Endothelial cell of umbilical vein (primary cell): ENCODE data around the gene GCNT2. TPM values are rescaled to one million over a fixed set of nuclear protein-coding genes. Genes with fewer than 3 reads are reported as not detected.

Experiments used
- BruUV-seq: library from RNA; stranded (reverse); fragments of 400-500 nt; replicated peaks from 2 replicates; lab custom pipeline; 2021; lab: Mats Ljungman, UMichigan
- CTCF ChIA-PET: fragments of 300-600, 350-600 bp; sonication (Branson Sonifier 250); formaldehyde crosslinking; loops from one replicate; lab custom pipeline; 2021; ENCODE audit warnings: antibody characterized with exemption, inconsistent platforms; lab: Charles Lee
- POLR2A ChIA-PET: fragments of 300-600, 350-600 bp; sonication (Branson Sonifier 250); formaldehyde crosslinking; loops from one replicate; lab custom pipeline; 2021; ENCODE audit warnings: antibody characterized with exemption, inconsistent platforms; lab: Charles Lee
- DNase-seq: peaks from one replicate; pipeline ENCODE4 v3.0.0-alpha.2; 2011; ENCODE audit warnings: low read depth, low spot score
- FAIRE-seq: peaks from 2 replicates; lab custom pipeline; 2011; peaks lifted over from hg19 to GRCh38; lab: Jason Lieb, UNC
- H2AFZ ChIP-seq: 2 replicates; pipeline ENCODE4 v1.6.0; 2012; ENCODE audit warnings: low read depth, low read length, control low read depth, inconsistent platforms
- H3K27ac ChIP-seq: 2 replicates; pipeline ENCODE4 v1.5.1; 2011; ENCODE audit warnings: low read depth, mild to moderate bottlenecking, control low read depth, low read length, moderate library complexity; ENCODE audit not compliant: insufficient read depth
- H3K27me3 ChIP-seq, 2 experiments: 2 replicates each; pipeline versions ENCODE4 v1.6.0 to v1.6.1; 2011; ENCODE audit warnings: low read length in 2 of 2, mixed read lengths in 1 of 2; ENCODE audit not compliant: control insufficient read depth in 2 of 2, insufficient read depth in 2 of 2
- H3K36me3 ChIP-seq, 2 experiments: 2 replicates in 1 of 2; 3 replicates in 1 of 2; pipeline ENCODE4 v1.5.1; 2011; ENCODE audit warnings: low read length in 2 of 2, mild to moderate bottlenecking in 1 of 2, moderate library complexity in 1 of 2; ENCODE audit not compliant: control insufficient read depth in 2 of 2, insufficient read depth in 2 of 2; ENCODE audit errors: extremely low read depth in 1 of 2
- H3K4me1 ChIP-seq: 3 replicates; pipeline ENCODE4 v1.5.1; 2011; ENCODE audit warnings: mild to moderate bottlenecking, low read length; ENCODE audit not compliant: control insufficient read depth, insufficient read depth; ENCODE audit errors: extremely low read depth
- H3K4me2 ChIP-seq: 2 replicates; pipeline ENCODE4 v1.6.1; 2011; ENCODE audit warnings: low read length, control low read depth, mixed read lengths; ENCODE audit not compliant: insufficient read depth
- H3K4me3 ChIP-seq, 3 experiments: fragments of 200-600 bp in 1 of 3; sonication (generic), shearing (Covaris generic) in 1 of 3; replicated peaks in 1 of 3; 2 replicates each; pipeline ENCODE4 v1.5.1; 2011 to 2016; ENCODE audit warnings: control low read depth in 3 of 3, low read length in 3 of 3, mild to moderate bottlenecking in 2 of 3, inconsistent platforms in 1 of 3, low read depth in 1 of 3, moderate library complexity in 1 of 3; ENCODE audit not compliant: insufficient read depth in 1 of 3
- H3K79me2 ChIP-seq: 2 replicates; pipeline ENCODE4 v1.6.0; 2012; ENCODE audit warnings: low read length, inconsistent platforms; ENCODE audit not compliant: control insufficient read depth, insufficient read depth
- H3K9ac ChIP-seq: replicated peaks from 2 replicates; pipeline ENCODE3; 2011; ENCODE audit warnings: low read length, control low read depth; ENCODE audit not compliant: insufficient read depth; ENCODE audit errors: extremely low read depth
- H3K9me1 ChIP-seq: replicated peaks from 3 replicates; pipeline ENCODE4 v1.6.0; 2011; ENCODE audit warnings: mild to moderate bottlenecking, low read length; ENCODE audit not compliant: control insufficient read depth, insufficient read depth; ENCODE audit errors: extremely low read depth
- H3K9me3 ChIP-seq: replicated peaks from 2 replicates; pipeline ENCODE4 v1.5.1; 2012; ENCODE audit warnings: low read length, inconsistent platforms; ENCODE audit not compliant: control insufficient read depth, insufficient read depth
- H4K20me1 ChIP-seq: replicated peaks from 2 replicates; pipeline ENCODE3; 2011; ENCODE audit warnings: mild to moderate bottlenecking, low read length; ENCODE audit not compliant: control insufficient read depth, insufficient read depth; ENCODE audit errors: extremely low read depth
- FOS ChIP-seq: IDR thresholded peaks from 2 replicates; pipeline ENCODE4 v1.6.1; 2011; ENCODE audit warnings: mild to moderate bottlenecking, low read length, moderate library complexity, borderline replicate concordance; ENCODE audit not compliant: insufficient read depth
- GATA2 ChIP-seq: IDR thresholded peaks from 2 replicates; pipeline ENCODE4 v1.7.0; 2011; ENCODE audit warnings: low read depth, mild to moderate bottlenecking, moderate library complexity, mixed read lengths, low read length; ENCODE audit not compliant: insufficient read length, insufficient read depth
- JUN ChIP-seq: IDR thresholded peaks from 2 replicates; pipeline ENCODE4 v1.6.1; 2011; ENCODE audit warnings: borderline replicate concordance, low read depth; ENCODE audit not compliant: insufficient read length, insufficient read depth
- POLR2AphosphoS5 ChIP-seq: IDR thresholded peaks from 2 replicates; pipeline ENCODE4 v1.6.1; 2012; ENCODE audit warnings: low read depth, mild to moderate bottlenecking, control low read depth, low read length, moderate library complexity; ENCODE audit not compliant: insufficient read depth
- dilution Hi-C: fragments of 300-500 bp; cut with MboI; formaldehyde crosslinking; loops from one replicate; pipeline ENCODE4 v1.15.0; 2019; ENCODE audit warnings: low sequenced_read_pairs; ENCODE audit not compliant: extremely low pct_ligation_motif_present
- intact Hi-C: fragments of 100-400 bp; cut with micrococcal nuclease; formaldehyde crosslinking; loops from one replicate; pipeline ENCODE4 v1.10.0; 2022
- polyA plus RNA-seq, 4 experiments: library from polyadenylated mRNA; depleted of rRNA in 3 of 4; stranded (reverse) in 3 of 4; unstranded in 1 of 4; fragments of >200 nt; gene quantifications; 2 replicates each; pipeline versions ENCODE4 v1.2.1 to v1.2.3, GENCODE V29; 2011 to 2012; ENCODE audit warnings: missing spikeins in 1 of 4
- total RNA-seq: library from RNA; stranded (reverse); gene quantifications from 2 replicates; pipeline ENCODE4 v1.2.3, GENCODE V29; 2021
- TF ChIP-seq, protein P1 (sequence below): IDR thresholded peaks from 2 replicates; pipeline ENCODE4 v1.6.1; 2011; ENCODE audit not compliant: insufficient read depth, insufficient read length
- TF ChIP-seq, protein P2 (sequence below), 2 donors: IDR thresholded peaks; 1 replicate in 1 of 2; 2 replicates in 1 of 2; pipeline ENCODE4 v1.5.1; 2011; ENCODE audit warnings: low read length in 2 of 2, mild to moderate bottlenecking in 2 of 2, moderate library complexity in 2 of 2, control low read depth in 1 of 2, inconsistent platforms in 1 of 2, low read depth in 1 of 2; ENCODE audit not compliant: insufficient read depth in 1 of 2; ENCODE audit errors: extremely low read depth in 1 of 2

GCNT2 gene
- total and polyA plus RNA-seq, 2 donors (not counting 3 experiments of a cell fraction or from before 2014, with no cell fraction given) = 3.8 to 10.9 TPM

DNA sequence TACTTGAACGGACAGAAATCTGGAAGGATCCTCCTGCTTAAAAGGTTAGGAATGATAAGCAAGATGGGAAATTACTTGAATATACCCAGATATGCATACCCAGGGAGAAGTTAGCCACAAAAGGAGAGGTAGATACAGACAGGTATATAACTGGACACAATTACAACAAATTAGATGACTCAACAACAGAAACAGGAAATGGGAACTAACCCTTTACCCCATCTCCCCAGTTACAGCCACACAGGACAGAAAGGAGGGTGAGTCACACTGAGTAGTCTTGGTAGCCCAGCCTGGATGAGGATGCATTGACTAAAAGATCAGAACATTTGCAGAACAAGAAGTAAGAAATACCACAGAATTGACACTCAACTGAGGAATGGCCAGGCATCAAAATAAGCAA lies 112.1 kb downstream of the GCNT2 start:
- no peaks in the 10 kb centered on the region for H3K9me3 ChIP-seq
- peaks cover 10% of the 10 kb centered on the region for H3K4me1 ChIP-seq
- CTCF ChIA-PET = no interaction called here
- H3K36me3 ChIP-seq = no peaks in the 10 kb centered on the region
- peak; percentile 93 for FAIRE-seq
- no TSS peak for BruUV-seq
- H3K4me2 ChIP-seq = peak overlapping the region; percentile 36
- peak overlapping the region; percentile 35 for H3K27ac ChIP-seq
- no peaks in the 10 kb centered on the region for H3K9me1 ChIP-seq
- peak; percentile 76 for DNase-seq
- POLR2A ChIA-PET = no interaction called here
- H3K9ac ChIP-seq = no peak overlapping the region
- dilution Hi-C loops (no loop called here), intact Hi-C loops (loop anchor here (2.0 to 5.0 kb wide), 2 partner anchors 59 to 122 kb away; partner anchors contain the start of genes C6orf52 and PAK1IP1)
- H4K20me1 ChIP-seq = no peaks in the 10 kb centered on the region
- no peaks in the 10 kb centered on the region for H3K27me3 ChIP-seq
- no peak overlapping the region for H2AFZ ChIP-seq
- H3K4me3 ChIP-seq = no peak overlapping the region
- H3K79me2 ChIP-seq = no peaks in the 10 kb centered on the region
- TF ChIP-seq, protein P1, sequence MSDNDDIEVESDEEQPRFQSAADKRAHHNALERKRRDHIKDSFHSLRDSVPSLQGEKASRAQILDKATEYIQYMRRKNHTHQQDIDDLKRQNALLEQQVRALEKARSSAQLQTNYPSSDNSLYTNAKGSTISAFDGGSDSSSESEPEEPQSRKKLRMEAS = no peak
- TF ChIP-seq FOS (peak; percentile 92), GATA2 (no peak), JUN (peak; percentile 82), POLR2AphosphoS5 (no peak)
- TF ChIP-seq, protein P2, sequence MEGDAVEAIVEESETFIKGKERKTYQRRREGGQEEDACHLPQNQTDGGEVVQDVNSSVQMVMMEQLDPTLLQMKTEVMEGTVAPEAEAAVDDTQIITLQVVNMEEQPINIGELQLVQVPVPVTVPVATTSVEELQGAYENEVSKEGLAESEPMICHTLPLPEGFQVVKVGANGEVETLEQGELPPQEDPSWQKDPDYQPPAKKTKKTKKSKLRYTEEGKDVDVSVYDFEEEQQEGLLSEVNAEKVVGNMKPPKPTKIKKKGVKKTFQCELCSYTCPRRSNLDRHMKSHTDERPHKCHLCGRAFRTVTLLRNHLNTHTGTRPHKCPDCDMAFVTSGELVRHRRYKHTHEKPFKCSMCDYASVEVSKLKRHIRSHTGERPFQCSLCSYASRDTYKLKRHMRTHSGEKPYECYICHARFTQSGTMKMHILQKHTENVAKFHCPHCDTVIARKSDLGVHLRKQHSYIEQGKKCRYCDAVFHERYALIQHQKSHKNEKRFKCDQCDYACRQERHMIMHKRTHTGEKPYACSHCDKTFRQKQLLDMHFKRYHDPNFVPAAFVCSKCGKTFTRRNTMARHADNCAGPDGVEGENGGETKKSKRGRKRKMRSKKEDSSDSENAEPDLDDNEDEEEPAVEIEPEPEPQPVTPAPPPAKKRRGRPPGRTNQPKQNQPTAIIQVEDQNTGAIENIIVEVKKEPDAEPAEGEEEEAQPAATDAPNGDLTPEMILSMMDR (IDR thresholded peaks at IDR 0.05; ENCODE audit: extremely low read depth in 1 of 2, insufficient read depth in 1 of 2, low read depth in 1 of 2, low read length in 2 of 2) = no peak
